Stimulated activated CD8-positive, alpha-beta memory T cell treated with anti-CD3 and anti-CD28 coated beads, Interleukin-15, amount 100 ng/mL, for 4 hours (primary cell): ENCODE results near the gene GPR158.
"Not testable (repeated sequence)": the region's sequence is repeated elsewhere in the genome, so short reads cannot be mapped to it uniquely, and the experiment has no call there.

ENCODE experiments used
- DNase-seq, 2 donors: peaks; one replicate each; pipeline ENCODE4 v3.0.0-alpha.2; 2020; ENCODE audit warnings: low read depth in 2 of 2

The GPR158 gene

GRCh38 chr10:25304606-25305005 is 129.8 kb downstream of the GPR158 start:
- DNase-seq = no peak

DNA sequence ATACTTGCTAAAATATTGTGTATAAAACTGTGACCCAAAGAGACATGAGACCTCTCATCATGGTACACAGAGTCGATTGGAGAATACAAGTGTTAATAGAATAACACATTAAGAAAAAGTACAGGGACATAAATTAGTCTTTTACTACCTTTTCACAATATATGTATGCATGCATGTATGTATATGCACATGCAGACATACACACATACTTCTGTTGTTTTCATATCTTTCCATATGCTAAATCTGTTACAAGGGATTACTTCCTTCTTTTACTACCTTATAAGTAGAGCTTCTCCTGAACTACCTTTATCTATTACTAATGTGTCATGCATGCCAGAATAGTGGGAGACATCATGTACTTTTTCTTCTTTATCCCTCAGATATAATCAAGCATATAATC is 131.6 kb downstream of the GPR158 start:
- no peak for DNase-seq

DNA sequence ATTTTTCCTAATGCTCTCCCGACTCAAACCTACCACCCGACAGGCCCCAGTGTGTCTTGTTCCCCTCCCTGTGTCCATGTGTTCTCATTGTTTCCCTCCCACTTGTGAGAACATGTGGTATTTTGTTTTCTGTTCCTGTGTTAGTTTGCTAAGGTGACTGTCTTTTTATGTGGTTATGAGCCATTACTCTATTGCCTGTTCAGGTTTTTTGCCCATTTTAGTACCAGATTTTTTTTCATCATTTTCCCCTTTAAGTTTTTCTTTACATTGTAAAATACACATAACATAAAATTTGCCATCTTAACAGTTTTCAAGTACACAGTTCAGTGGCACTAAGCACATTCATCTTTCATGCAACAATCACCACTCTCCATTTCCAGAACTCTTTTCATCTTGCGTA is 133.5 kb downstream of the GPR158 start:
- no peak for DNase-seq

DNA sequence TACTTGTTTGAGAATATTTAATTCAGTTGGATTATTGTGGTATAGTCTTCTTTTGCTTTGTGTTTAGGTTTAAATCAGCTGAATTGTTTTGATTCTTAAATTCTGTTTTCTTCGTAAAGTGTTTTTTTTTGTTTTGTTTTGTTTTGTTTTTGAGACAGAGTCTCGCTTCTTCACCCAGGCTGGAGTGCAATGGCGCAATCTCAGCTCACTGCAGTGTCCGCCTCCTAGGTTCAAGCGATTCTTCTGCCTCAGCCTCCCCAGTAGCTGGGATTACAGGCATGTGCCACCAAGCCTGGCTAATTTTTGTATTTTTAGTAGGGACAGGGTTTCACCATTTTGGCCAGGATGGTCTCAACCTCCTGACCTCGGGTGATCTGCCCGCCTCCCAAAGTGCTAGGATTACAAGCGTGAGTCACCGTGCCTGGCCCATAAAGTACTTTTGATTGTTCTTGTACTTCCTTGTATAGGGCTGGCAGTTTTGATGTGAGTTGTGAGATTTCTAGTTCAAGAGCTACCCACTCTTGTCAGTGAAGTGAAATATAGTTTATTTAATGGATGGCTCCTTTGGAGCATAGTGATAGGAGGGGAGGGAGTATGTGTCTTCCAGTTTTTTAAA is 142.9 kb downstream of the GPR158 start:
- DNase-seq = not testable (repeated sequence)

DNA sequence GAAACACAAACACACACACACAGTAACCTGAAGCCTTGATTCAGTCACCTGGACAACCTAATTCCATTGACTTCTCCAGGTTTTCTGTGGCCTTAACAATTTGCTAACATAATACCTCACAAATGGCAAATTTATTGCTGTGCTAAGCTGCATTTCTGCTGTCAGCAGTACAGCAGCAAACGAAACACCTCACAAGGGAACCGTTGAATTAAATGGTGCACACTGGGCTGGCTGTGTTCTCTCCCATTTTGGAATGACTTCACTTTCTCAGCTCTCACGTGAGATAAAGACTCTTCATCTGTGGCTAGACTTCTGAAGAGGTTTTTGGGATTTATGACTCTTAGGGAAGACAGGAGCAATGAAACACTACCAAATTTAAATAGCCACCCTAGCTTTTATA is 152.5 kb downstream of the GPR158 start:
- DNase-seq = no peak

DNA sequence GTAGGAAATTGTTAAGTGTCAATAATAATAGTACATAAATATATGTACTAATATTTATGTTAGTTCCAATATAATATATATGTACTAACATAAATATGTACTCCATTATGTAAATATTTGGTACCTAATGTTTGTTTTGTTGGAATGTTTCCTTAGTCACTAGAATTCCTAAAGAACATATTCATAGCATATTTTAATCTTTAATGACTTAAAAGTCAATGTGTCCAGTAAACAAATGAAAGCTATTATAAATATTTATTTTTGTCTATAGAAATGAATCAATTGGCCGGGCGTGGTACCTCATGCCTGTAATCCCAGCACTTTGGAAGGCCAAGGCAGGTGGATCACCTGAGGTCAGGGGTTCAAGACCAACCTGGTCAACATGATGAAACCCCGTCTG is 153.6 kb downstream of the GPR158 start:
- no peak for DNase-seq

DNA sequence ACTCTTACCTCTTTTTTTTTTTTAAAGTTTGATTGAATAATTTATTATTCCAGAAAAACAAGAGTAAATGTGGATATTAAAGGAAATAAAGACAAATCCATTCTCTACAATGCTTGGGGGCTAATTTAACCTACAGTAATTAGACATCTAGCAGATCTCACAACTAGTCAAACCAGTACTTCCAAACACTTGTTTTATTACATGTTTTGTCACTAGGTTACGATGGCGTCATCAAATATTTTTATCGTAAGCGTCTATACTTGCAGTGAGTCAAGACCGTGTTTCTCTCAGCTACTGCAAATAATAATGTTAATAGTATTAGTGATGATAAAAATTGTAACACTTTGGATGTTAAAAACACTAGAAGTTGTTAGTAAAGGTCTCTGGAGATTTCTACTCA is 154.8 kb downstream of the GPR158 start:
- DNase-seq = not testable (repeated sequence)

DNA sequence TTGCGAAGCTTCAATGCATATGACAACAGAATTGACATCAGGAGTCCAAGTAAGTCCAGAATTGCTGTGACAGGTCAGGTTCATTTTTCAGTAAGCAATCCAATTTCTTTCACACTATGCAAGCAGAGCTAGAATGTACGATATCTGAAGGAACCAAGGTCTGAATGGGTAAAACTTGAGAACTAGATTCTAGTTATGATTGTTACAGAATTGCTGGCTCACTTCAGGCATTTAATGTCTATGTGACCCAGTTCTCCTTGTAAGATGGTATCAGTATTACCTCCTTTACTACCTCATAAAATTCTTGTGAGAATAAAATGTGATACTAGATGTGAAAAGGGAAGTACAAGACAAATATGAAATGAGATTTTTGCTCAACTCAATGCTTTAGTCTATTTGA is 159.6 kb downstream of the GPR158 start:
- no peak for DNase-seq

- DNase-seq = no peak
These were observed 161.5 kb downstream of the GPR158 start for GRCh38 chr10:25336330-25336729.

DNA sequence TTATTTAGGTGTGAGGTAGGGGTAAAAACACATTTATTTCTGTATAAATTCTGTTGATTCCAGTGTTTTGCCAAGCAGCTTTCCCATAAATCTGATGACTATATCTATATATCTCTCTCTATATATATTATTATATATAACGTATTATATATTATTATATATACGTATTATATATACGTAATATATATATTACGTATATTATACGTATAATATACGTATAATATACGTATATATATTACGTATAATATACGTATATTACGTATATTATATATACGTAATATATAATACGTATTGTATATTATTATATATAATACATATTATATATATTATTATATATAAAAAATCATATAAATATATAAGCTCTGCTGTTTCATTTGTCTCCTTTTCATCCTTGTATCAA is 163.5 kb downstream of the GPR158 start:
- no peak for DNase-seq

- no peak for DNase-seq
These were observed 165.2 kb downstream of the GPR158 start for GRCh38 chr10:25339966-25340365.

DNA sequence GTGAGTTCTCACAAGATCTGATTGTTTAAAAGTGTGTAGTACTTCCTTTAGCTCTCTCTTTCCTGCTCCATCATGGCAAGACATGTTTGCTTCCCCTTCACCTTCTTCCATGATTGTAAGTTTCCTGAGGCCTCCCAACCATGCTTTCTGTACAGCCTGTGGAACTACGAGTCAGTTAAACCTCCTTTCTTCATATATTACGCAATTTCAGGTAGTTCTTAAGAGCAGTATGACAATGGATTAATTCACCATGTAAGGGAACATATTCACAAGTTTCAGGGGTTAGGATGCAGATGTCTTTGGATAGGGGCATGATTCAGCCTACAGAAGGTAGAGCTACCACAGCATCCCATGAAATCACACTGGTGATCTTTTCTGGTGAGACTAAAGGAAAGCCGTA is 174.7 kb downstream of the GPR158 start:
- DNase-seq = no peak

DNA sequence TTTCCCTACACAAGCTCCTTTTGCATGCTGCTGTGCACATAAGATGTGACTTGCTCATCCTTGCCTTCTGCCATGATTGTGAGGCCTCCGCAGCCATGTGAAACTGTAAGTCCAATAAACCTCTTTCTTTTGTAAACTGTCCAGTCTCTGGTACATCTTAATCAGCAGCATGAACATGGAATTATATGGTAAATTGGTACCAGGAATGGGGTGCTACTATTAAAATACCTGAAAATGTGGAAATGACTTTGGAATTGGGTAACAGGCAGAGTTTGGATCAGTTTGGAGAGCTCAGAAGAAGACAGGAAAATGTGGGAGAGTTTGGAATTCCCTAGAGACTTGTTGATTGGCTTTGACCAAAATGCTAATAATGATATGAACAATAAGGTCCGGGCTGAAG is 181.8 kb downstream of the GPR158 start:
- no peak for DNase-seq

GRCh38 chr10:25357269-25357668 is 182.5 kb downstream of the GPR158 start:
- DNase-seq = no peak

- no peak for DNase-seq
These were observed 207.4 kb downstream of the GPR158 start for GRCh38 chr10:25382029-25382810.

- not testable (repeated sequence) for DNase-seq
These were observed 208.1 kb downstream of the GPR158 start for GRCh38 chr10:25382901-25383300.

- DNase-seq = no peak
These were observed 208.9 kb downstream of the GPR158 start for GRCh38 chr10:25383686-25384085.

DNA sequence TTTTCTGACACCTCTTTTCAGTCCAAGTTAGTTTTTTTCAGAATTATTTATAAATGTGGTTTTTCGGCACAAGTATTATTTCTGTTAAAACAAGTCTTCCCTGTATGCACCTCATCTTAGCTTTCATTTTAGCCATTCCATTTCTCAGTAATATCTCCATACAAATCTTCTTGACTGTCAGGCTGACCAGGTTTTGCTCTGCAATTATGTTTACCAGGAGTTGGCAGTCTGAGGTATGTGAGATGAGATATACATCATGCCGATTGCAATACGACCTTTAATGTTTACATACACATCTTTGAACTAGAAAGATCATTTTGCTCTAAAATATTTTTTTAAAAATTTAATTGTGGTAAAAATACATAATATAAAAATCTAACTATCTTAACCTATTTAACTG is 209.8 kb downstream of the GPR158 start:
- DNase-seq = no peak

DNA sequence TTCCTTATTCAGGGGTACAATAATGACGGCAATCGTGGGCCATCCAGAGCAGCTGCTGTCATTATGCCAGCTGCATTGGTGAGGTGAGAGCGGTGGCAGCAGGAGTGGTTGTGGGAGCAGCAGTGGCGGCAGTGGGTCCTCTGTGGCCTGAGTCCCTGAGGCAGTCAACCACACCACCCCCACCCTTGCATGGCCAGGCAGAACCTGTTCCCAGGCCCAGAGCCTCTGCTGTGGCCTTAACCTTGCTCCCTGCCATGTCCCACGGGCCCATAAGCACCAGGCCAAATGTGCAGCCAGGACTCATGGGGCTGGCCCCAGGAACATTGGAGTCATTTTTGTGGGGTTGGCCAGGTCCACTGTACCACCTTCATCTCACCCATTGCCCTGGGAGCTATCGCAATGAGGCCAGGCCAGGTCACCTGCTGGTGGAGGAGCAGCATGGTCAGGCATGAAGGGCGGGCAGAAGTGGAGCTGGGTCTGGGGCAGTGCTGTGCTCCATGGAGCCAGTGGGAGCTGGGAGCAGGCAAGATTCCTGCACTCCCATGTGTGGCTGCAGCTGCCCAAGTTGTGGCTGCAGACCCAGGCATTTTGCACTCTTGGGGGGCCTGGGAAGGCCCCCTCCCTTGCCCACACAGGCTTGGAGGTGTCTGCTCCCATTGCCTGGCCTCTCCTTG is 213.5 kb downstream of the GPR158 start:
- DNase-seq = no peak

DNA sequence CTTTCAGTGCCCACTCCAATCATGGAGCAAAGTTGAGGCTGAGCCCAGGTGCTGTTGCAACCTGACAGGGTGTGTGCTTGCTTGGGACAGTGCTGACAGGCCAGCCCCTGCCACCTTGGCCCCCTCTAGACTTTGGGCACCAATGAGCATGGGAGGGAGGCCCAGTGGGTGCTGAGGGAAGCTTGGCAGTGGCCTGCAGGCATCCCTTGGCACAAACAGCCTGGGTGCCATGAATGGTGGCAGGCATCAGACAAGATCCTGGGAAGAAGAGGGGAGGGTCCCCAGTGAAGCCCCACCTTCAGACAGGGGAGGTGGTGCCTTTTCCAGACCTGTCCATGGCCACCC is 214.0 kb downstream of the GPR158 start:
- DNase-seq = no peak

DNA sequence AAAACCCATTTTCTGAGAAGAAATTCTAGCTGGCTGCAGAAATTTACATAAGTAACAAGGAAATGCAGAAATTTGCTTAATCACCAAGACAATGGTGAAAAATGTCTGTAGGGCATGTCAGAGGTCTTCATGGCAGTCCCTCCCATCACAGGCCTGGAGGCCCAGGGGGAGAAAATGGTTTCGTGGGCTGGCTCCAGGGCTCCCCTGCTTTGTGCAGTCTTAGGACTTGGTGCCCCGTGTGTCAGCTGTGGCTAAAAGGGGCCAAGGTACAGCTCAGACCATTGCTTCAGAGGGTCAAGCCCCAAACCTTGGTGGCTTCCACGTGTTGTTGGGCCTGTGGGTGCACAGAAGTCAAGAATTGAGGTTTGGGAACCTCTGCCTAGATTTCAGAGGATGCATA is 215.9 kb downstream of the GPR158 start:
- DNase-seq = no peak

DNA sequence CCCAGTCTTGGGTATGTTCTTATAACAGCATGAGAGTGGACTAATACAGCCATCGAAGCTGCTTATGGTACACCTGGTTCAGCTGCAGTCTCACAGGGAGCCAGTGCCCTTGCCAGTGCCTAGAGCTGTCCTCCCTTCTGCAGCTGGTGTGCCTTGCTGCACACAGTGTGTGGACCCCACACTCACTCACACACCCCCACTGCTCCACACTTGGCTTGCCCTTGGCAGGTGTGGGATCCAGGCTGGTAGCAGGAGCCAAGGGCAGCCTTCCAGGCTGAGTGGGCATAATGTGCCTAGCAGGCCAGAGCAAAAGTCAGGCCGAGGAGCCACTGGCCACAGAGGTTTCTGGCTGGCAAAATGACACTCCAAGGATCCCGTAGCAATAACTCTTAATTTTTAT is 217.3 kb downstream of the GPR158 start:
- DNase-seq = no peak

DNA sequence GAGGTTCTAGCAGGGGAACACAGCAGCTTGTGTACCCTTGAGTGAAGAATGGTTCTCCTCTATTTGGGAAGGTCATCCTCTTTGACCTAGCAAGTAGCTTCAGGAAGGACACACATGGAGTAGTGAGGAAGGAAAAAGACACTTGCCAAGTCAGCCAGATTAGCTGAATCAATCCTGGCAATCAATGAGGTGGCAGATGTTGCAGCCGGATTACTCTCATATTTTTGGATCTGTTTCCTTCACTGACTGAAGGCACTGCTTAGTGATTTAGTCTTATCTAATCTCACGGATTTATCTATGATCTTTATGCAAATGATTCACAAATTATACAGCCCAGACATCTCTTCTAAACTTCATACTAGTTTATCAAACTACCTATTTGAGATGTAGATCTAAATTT is 218.8 kb downstream of the GPR158 start:
- DNase-seq = no peak
